Sigmoid colon (tissue), 4 donors: ENCODE measurements around the gene SPHK2.

ENCODE experiments used
- CTCF ChIP-seq, 4 experiments: fragments of 450-650 bp in 3 of 4; fragments of 200-600 bp in 1 of 4; IDR thresholded peaks; one replicate each; pipeline ENCODE4 v1.5.1; 2016 to 2019; ENCODE audit warnings: antibody characterized with exemption in 4 of 4, mild to moderate bottlenecking in 3 of 4, moderate library complexity in 2 of 4
- EP300 ChIP-seq, 4 donors: sonication (generic); formaldehyde crosslinking; IDR thresholded peaks; one replicate each; pipeline ENCODE4 v1.6.1; 2017; ENCODE audit warnings: antibody characterized with exemption in 4 of 4

- no peak for TF ChIP-seq CTCF (IDR thresholded peaks at IDR 0.05)
- no peak for TF ChIP-seq EP300 (IDR thresholded peaks at IDR 0.05)
Observed at GRCh38 chr19:48596237-48596636, 23.1 kb upstream of the SPHK2 start.
